ENCODE data around the gene TAS2R19.

The TAS2R19 gene

GRCh38 chr12:10989107-10989506 is 33.3 kb downstream of the TAS2R19 start:
- no peak for DNase-seq

DNA sequence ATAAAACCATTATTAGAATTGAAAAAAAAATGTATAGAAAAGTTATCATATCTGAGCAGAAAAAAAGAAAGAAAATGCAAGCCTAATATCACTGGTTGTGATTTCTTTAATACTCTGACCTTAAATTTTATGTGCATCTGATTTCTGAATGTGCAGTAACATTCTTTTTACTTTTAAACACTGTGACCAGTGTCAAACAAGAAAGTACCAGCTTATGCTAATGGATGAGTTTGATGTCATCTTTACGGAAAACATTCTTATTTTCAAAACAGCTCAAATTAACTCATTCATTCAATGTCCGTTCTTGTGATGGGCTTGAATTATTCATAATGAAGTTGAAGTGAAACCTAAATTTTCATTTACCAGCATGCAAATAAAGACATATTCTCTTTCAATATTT is 35.6 kb downstream of the TAS2R19 start, which contains the start of gene TAS2R50:
TSS of gene TAS2R50 (minus strand) at position 101 of the 400 bp plus-strand sequence. CDS start at position 49, 52 bp downstream.
- no peak for DNase-seq

DNA sequence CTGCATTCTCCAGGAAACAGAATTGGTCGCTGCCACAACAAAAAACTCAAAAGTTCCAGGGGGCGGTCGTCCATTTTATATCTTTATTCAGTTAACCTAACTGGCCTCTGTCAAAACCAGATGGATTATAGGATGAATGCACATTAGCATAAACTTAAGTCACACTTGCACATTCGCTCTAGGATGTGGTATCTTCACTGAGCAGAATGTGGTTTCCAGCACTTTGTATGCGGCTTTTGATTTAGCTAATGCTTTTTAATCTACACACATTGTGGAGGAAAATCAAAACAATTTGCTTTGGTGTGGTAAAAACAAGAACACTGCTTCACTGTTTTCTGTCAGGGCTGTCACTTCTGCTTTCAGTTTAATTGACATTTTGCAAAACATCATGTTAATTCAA is 40.2 kb downstream of the TAS2R19 start:
- peak; percentile 68 for DNase-seq

DNA sequence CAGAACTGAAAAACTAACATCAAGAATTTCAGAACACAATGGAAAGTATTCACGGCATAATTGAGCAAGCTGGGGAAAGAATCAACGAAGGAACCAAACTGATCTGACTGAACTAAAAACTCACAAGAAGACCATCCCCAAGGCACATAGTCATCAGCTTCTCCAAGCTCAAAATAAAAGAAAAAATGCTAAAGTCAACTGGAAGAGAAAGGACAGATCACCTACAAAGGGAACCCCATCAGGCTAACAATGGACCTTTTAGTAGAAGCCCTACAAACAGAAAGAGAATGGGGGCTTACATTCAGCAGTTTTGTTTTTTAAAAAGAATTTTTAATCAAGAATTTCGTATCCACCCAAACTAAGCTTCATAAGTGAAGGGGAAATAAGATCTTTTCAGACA is 47.5 kb downstream of the TAS2R19 start:
- no peak for DNase-seq
